Esophagus squamous epithelium (tissue), 4 donors: ENCODE measurements around the gene FBXO10.

ENCODE experiments used
- CTCF ChIP-seq, 6 experiments: fragments of 450-650 bp in 4 of 6; fragments of 200-600 bp in 2 of 6; sonication (generic) in 2 of 6; IDR thresholded peaks; one replicate each; pipeline ENCODE4 v1.5.1; 2016 to 2019; ENCODE audit warnings: antibody characterized with exemption in 6 of 6, mild to moderate bottlenecking in 4 of 6, moderate library complexity in 4 of 6
- POLR2A ChIP-seq, 4 donors: fragments of 450-650 bp; IDR thresholded peaks; one replicate each; pipeline ENCODE4 v1.6.1; 2017; ENCODE audit warnings: antibody characterized with exemption in 4 of 4, mild to moderate bottlenecking in 4 of 4, moderate library complexity in 3 of 4

- TF ChIP-seq CTCF (IDR thresholded peaks at IDR 0.05) (no peak), POLR2A (IDR thresholded peaks at IDR 0.05) (no peak)
Measured at GRCh38 chr9:37609735-37610397, 33.7 kb upstream of the FBXO10 start.
